H9 (cell line): Measurements from ENCODE around the gene SYNPO2. TPM values are rescaled to one million over a fixed set of nuclear protein-coding genes. Genes with fewer than 3 reads are reported as not detected.

ENCODE experiments used
- DNase-seq: peaks from one replicate; pipeline ENCODE4 v3.0.0-alpha.2; 2017
- H2AFZ ChIP-seq: one replicate; pipeline ENCODE4 v1.6.1; 2013; ENCODE audit warnings: mild to moderate bottlenecking, low read length, control low read depth, moderate library complexity
- H2AK5ac ChIP-seq: 2 replicates; pipeline ENCODE4 v1.6.1; 2013; ENCODE audit warnings: low read length, control low read depth, mixed read lengths; ENCODE audit not compliant: insufficient read length
- H2BK120ac ChIP-seq: one replicate; pipeline ENCODE4 v1.6.1; 2013; ENCODE audit warnings: low read depth, mild to moderate bottlenecking, low read length, control low read depth, inconsistent platforms; ENCODE audit not compliant: poor library complexity, severe bottlenecking
- H2BK12ac ChIP-seq: 2 replicates; pipeline ENCODE4 v1.6.1; 2013; ENCODE audit warnings: low read length, control low read depth, mixed read lengths, low read depth; ENCODE audit not compliant: insufficient read length
- H2BK15ac ChIP-seq: 2 replicates; pipeline ENCODE4 v1.6.1; 2013; ENCODE audit warnings: low read depth, low read length, control low read depth
- H2BK20ac ChIP-seq: one replicate; pipeline ENCODE4 v1.6.1; 2013; ENCODE audit warnings: low read depth, mild to moderate bottlenecking, low read length, control low read depth, inconsistent platforms; ENCODE audit not compliant: poor library complexity, severe bottlenecking
- H2BK5ac ChIP-seq: 2 replicates; pipeline ENCODE4 v1.6.1; 2013; ENCODE audit warnings: low read length, control low read depth, mixed read lengths; ENCODE audit not compliant: insufficient read length
- H3K14ac ChIP-seq: 2 replicates; pipeline ENCODE4 v1.6.1; 2013; ENCODE audit warnings: low read length, control low read depth; ENCODE audit not compliant: insufficient read depth
- H3K18ac ChIP-seq: 2 replicates; pipeline ENCODE4 v1.6.1; 2013; ENCODE audit warnings: low read depth, mild to moderate bottlenecking, mixed read lengths, low read length, control low read depth; ENCODE audit not compliant: insufficient read length
- H3K23ac ChIP-seq: 2 replicates; pipeline ENCODE4 v1.6.1; 2013; ENCODE audit warnings: low read length, control low read depth, mixed read lengths, low read depth; ENCODE audit not compliant: insufficient read length
- H3K23me2 ChIP-seq: 2 replicates; pipeline ENCODE4 v1.6.1; 2013; ENCODE audit warnings: low read depth, mild to moderate bottlenecking, mixed read lengths, low read length, control low read depth; ENCODE audit not compliant: insufficient read length, poor library complexity, severe bottlenecking
- H3K27ac ChIP-seq: 2 replicates; pipeline ENCODE4 v1.5.1; 2013; ENCODE audit warnings: low read length, control low read depth, mixed read lengths, low read depth; ENCODE audit not compliant: insufficient read length
- H3K27me3 ChIP-seq: 2 replicates; pipeline ENCODE4 v1.6.1; 2013; ENCODE audit warnings: low read length, control low read depth, inconsistent platforms; ENCODE audit not compliant: insufficient read depth
- H3K4ac ChIP-seq: 2 replicates; pipeline ENCODE4 v1.6.1; 2013; ENCODE audit warnings: low read depth, mild to moderate bottlenecking, control low read depth, inconsistent platforms, low read length, moderate library complexity
- H3K4me1 ChIP-seq: 2 replicates; pipeline ENCODE4 v1.6.1; 2013; ENCODE audit warnings: low read length, control low read depth, inconsistent platforms; ENCODE audit not compliant: insufficient read depth
- H3K4me2 ChIP-seq: 2 replicates; pipeline ENCODE4 v1.6.1; 2013; ENCODE audit warnings: low read length, control low read depth, mixed read lengths; ENCODE audit not compliant: insufficient read length, insufficient read depth
- H3K56ac ChIP-seq: 2 replicates; pipeline ENCODE4 v1.6.1; 2013; ENCODE audit warnings: low read depth, mild to moderate bottlenecking, mixed read lengths, low read length, control low read depth; ENCODE audit not compliant: insufficient read length
- H3K79me1 ChIP-seq: 2 replicates; pipeline ENCODE4 v1.6.1; 2013; ENCODE audit warnings: low read depth, mild to moderate bottlenecking, moderate library complexity, low read length, control low read depth, inconsistent platforms; ENCODE audit not compliant: insufficient read depth, poor library complexity, severe bottlenecking
- H3K79me2 ChIP-seq: 2 replicates; pipeline ENCODE4 v1.6.1; 2013; ENCODE audit warnings: low read length, control low read depth, inconsistent platforms; ENCODE audit not compliant: insufficient read depth
- H3K9ac ChIP-seq: 2 replicates; pipeline ENCODE4 v1.6.1; 2013; ENCODE audit warnings: low read length, control low read depth, mixed read lengths; ENCODE audit not compliant: insufficient read length; ENCODE audit errors: extremely low read depth
- H3K9me3 ChIP-seq: one replicate; pipeline ENCODE4 v1.6.1; 2013; ENCODE audit warnings: low read depth, low read length, inconsistent platforms; ENCODE audit not compliant: control insufficient read depth
- H3T11ph ChIP-seq: one replicate; pipeline ENCODE4 v1.6.1; 2013; ENCODE audit warnings: mild to moderate bottlenecking, low read length, control low read depth, inconsistent platforms
- H4K20me1 ChIP-seq: one replicate; pipeline ENCODE4 v1.6.1; 2013; ENCODE audit not compliant: control insufficient read depth, insufficient read length, insufficient read depth
- H4K5ac ChIP-seq: 2 replicates; pipeline ENCODE4 v1.6.1; 2013; ENCODE audit warnings: low read depth, mild to moderate bottlenecking, mixed read lengths, low read length, control low read depth; ENCODE audit not compliant: insufficient read length
- H4K8ac ChIP-seq: replicated peaks from 2 replicates; pipeline ENCODE4 v1.6.1; 2013; ENCODE audit warnings: low read length, control low read depth, mixed read lengths, low read depth; ENCODE audit not compliant: insufficient read length
- H4K91ac ChIP-seq: 2 replicates; pipeline ENCODE4 v1.6.1; 2013; ENCODE audit warnings: low read depth, mild to moderate bottlenecking, moderate library complexity, mixed read lengths, low read length, control low read depth; ENCODE audit not compliant: insufficient read length
- H3K27ac Mint-ChIP-seq, 3 experiments: 2 replicates in 2 of 3; 3 replicates in 1 of 3; pipeline ENCODE4 v1.8.0; 2020 to 2021; ENCODE audit warnings: mixed read lengths in 3 of 3, mild to moderate bottlenecking in 1 of 3, moderate library complexity in 1 of 3
- H3K27me3 Mint-ChIP-seq: 2 replicates; pipeline ENCODE4 v1.8.0; 2021; ENCODE audit warnings: low read depth, mild to moderate bottlenecking, moderate library complexity, mixed read lengths
- H3K36me3 Mint-ChIP-seq, 3 experiments: 2 replicates in 2 of 3; 3 replicates in 1 of 3; pipeline ENCODE4 v1.8.0; 2020 to 2021; ENCODE audit warnings: low read depth in 3 of 3, mixed read lengths in 3 of 3; ENCODE audit not compliant: insufficient read depth in 1 of 3
- H3K4me1 Mint-ChIP-seq, 2 experiments: 2 replicates each; pipeline ENCODE4 v1.8.0; 2020; ENCODE audit warnings: mixed read lengths in 2 of 2
- H3K4me3 Mint-ChIP-seq, 2 experiments: 2 replicates in 1 of 2; 3 replicates in 1 of 2; pipeline ENCODE4 v1.8.0; 2020 to 2021; ENCODE audit warnings: mild to moderate bottlenecking in 2 of 2, mixed read lengths in 2 of 2, moderate library complexity in 1 of 2
- H3K9me3 Mint-ChIP-seq, 2 experiments: 2 replicates in 1 of 2; 3 replicates in 1 of 2; pipeline ENCODE4 v1.8.0; 2020; ENCODE audit warnings: mild to moderate bottlenecking in 2 of 2, mixed read lengths in 2 of 2, moderate library complexity in 1 of 2
- WGBS: extraction: QIAGEN DNeasy Blood & Tissue Kit; methylation state at CpG from one replicate; pipeline ENCODE4 v1.1.7; 2013; ENCODE audit warnings: missing lambda C conversion rate, low lambda C conversion rate, mixed read lengths; ENCODE audit not compliant: insufficient read length; ENCODE audit errors: extremely low coverage; 5-methylcytosine and 5-hydroxymethylcytosine counted together
- total RNA-seq: library from RNA; stranded (reverse); gene quantifications from 2 replicates; pipeline ENCODE4 v1.2.1, GENCODE V29; 2021
- TF ChIP-seq, protein P1 (sequence below): fragments of 200-600 bp; sonication (generic); conservative IDR thresholded peaks from 3 replicates; pipeline ENCODE4 v1.8.0; 2021; ENCODE audit warnings: antibody characterized with exemption, mild to moderate bottlenecking

The SYNPO2 gene
- total RNA-seq, 1 experiment from 2014 or later = 1.1 TPM

DNA sequence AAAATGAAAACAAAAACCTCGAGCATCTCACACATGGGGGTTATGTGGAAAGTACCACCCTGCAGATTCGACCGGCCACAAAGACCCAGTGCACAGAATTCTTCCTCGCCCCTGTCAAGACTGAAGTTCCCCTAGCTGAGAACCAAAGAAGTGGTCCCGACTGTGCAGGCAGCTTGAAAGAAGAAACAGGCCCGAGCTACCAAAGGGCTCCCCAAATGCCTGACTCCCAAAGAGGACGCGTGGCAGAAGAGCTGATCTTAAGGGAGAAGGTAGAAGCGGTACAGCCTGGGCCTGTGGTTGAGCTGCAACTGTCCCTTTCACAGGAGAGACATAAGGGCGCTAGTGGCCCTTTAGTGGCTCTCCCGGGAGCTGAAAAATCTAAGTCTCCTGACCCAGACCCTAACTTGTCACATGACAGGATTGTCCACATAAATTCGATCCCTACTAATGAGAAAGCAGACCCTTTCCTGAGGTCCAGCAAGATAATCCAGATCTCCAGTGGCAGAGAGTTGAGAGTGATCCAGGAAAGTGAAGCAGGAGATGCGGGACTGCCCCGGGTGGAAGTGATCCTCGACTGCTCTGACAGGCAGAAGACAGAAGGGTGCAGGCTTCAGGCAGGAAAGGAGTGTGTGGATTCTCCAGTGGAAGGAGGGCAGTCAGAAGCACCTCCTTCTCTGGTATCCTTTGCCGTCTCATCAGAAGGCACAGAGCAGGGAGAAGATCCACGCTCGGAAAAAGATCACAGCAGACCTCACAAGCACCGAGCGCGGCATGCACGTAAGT, 138.2 kb downstream of the SYNPO2 start:
- Mint-ChIP-seq H3K9me3 (no peaks in the 10 kb centered on the region), H3K27me3 (no peaks in the 10 kb centered on the region), H3K4me3 (no peak overlapping the region), H3K36me3 (peaks cover 5 to 15% (median 8%) of the 10 kb centered on the region in 3 experiments; a peak in 5 of 7 replicates), H3K4me1 (peaks cover 24 to 33% of the 10 kb centered on the region in 2 experiments), H3K27ac (peak overlapping the region; percentile 1 to 79 (median 10); a peak in 5 of 7 replicates)
- H3K4me2 ChIP-seq = no peak overlapping the region
- no peaks in the 10 kb centered on the region for H4K20me1 ChIP-seq
- H4K5ac ChIP-seq = no peak overlapping the region
- no peaks in the 10 kb centered on the region for H3K4me1 ChIP-seq
- no peaks in the 10 kb centered on the region for H3K23me2 ChIP-seq
- H3K9me3 ChIP-seq = no peaks in the 10 kb centered on the region
- no peak overlapping the region for H2BK5ac ChIP-seq
- H3K18ac ChIP-seq = no peak overlapping the region
- DNase-seq = peak; percentile 38
- H4K8ac ChIP-seq = no peak overlapping the region
- no peak overlapping the region; the same call in 1 of the 2 replicates for H3K14ac ChIP-seq
- H3K79me2 ChIP-seq = no peaks in the 10 kb centered on the region
- H3K4ac ChIP-seq = no peak overlapping the region
- no peak overlapping the region for H2BK120ac ChIP-seq
- no peak overlapping the region for H3K9ac ChIP-seq
- no peak overlapping the region for H3T11ph ChIP-seq
- H2BK12ac ChIP-seq = no peak overlapping the region
- H2AK5ac ChIP-seq = no peak overlapping the region
- no peak overlapping the region for H4K91ac ChIP-seq
- no peak overlapping the region for H2BK15ac ChIP-seq
- peak overlapping the region; percentile 40 for H2AFZ ChIP-seq
- TF ChIP-seq, protein P1, sequence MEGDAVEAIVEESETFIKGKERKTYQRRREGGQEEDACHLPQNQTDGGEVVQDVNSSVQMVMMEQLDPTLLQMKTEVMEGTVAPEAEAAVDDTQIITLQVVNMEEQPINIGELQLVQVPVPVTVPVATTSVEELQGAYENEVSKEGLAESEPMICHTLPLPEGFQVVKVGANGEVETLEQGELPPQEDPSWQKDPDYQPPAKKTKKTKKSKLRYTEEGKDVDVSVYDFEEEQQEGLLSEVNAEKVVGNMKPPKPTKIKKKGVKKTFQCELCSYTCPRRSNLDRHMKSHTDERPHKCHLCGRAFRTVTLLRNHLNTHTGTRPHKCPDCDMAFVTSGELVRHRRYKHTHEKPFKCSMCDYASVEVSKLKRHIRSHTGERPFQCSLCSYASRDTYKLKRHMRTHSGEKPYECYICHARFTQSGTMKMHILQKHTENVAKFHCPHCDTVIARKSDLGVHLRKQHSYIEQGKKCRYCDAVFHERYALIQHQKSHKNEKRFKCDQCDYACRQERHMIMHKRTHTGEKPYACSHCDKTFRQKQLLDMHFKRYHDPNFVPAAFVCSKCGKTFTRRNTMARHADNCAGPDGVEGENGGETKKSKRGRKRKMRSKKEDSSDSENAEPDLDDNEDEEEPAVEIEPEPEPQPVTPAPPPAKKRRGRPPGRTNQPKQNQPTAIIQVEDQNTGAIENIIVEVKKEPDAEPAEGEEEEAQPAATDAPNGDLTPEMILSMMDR = no peak
- no peaks in the 10 kb centered on the region for H3K79me1 ChIP-seq
- no peak overlapping the region for H3K23ac ChIP-seq
- no CpG with 5 or more reads among the region's 22 CpGs for WGBS
- H3K27ac ChIP-seq = no peak overlapping the region
- no peak overlapping the region for H2BK20ac ChIP-seq
- H3K27me3 ChIP-seq = no peaks in the 10 kb centered on the region
- no peak overlapping the region for H3K56ac ChIP-seq
